ENCODE measurements around the gene TMEM186.
"Not testable (repeated sequence)": the region's sequence is repeated elsewhere in the genome, so short reads cannot be mapped to it uniquely, and the experiment has no call there.

Gene TMEM186

DNA sequence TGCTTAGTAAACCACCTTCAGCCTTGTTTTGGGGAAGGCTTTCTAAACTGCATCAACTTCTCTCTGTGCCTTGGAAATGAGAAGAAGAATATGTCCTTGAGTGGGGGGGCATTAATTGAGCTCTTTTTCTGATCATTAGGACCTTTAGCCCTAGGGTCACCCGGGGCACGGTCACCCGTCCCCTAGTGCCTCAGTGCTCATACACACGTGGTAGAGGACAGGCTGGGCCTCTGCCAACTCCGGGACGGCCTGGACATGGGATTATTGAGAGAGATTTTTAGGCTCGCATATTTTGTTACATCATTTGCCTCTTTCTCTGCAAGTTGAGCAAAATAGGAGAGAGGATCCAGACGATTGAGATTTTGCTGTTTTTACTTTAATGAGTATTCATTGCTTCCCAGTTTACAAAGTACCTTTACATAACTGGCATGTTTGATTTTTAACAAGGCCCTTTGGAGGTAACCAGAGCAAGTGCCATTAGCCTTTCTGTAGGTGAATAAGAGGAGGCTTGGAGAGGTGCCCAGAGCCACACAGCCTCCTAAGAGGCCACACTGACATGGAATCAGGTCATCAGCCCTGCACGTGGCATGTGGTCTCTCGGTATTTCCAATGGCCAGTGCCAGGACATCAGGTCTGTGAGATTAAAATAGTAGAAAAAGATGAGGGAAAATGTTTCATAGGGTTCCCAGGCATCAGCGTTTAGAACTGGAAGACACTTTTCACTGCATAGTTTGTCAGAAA is 11.3 kb upstream of the TMEM186 start:
- no peak for DNase-seq

DNA sequence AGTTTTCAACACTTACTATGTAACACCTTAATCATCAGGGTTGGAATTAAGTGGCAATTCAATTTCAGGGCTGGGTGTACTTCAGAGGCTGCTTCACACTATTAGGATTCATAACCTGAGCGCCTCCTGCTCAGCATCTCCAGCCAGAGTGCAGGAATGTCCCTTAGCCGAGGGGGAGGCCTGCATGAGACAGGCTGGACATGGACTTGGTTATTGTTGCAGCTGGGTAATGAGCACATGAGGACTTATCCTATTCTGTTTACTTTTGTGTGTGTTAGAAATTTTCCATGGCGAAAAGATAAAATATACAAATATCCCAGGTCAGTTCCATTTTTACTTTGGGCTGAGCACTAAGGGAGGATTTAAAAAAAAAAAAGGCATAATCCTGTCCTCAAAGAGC is 10.6 kb upstream of the TMEM186 start:
- DNase-seq = no peak

DNA sequence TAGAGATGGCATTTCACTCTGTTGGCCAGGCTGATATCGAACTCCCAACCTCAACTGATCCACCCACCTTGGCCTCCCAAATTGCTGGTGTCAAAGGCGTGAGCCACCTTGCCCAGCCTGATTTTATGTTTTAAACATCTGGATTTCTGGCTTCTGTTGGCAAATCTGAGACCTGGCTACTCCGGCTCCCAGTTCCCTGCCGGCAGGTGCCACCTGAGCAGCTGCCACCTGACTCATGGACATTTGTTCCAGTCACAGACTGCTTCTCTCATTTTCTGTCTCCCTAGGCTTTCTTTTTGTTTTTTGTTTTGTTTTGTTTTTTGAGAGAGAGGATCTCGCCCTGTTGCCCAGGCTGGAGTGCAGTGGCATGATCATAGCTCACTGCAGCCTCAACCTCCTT is 9.8 kb upstream of the TMEM186 start:
- no peak for DNase-seq

DNA sequence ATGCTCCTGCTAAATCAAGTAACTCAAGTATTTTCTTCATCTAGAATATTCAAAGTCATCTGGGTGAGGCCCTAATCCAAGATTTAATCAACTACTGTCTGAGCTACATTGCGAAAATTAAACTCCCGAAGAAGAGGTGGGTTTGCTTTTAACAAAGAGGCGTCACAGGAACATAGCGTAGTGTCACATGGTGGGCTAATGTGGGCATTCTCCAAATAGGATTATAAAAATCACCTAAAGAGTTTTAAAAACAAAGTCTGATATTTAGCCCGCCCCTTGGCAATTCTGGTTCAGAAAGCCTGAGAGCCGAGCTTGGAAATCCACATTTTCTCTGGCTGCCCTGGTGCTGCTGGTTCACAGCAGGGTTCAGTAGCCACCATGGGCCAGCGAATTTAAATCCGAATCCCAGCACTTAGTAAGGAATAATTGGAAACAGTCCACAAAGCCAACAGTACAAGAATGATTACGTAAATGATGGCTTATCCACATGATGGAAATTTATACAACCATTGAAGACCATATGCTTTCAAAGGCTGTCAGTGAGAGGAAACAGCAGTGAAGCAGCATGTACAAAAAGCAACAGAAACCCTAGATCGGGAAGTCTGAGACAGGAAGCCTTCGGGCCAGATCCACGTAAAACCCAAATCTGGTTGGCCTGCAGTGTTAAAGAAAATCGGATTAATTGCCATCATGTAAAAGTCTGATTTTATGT is 9.0 kb upstream of the TMEM186 start:
- DNase-seq = no peak

DNA sequence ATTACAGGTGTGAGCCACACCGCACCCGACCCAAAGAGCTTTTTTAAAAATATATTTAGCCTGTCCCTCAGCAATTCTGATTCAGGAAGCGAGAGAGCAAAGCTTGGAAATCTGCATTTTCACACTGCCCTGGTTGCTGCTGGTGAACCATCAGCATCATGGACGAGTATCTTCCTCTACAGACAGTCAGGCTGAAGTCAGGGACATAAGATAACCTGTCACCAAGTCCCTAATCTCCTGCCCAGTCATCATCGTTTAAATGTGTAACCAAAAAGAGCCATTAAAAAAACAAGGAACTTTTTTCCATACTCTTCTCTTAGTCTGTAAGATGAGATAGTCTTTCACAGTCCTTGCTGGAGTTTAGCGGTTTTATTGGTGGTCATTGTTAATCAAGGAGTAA is 6.9 kb upstream of the TMEM186 start:
- no peak for DNase-seq

DNA sequence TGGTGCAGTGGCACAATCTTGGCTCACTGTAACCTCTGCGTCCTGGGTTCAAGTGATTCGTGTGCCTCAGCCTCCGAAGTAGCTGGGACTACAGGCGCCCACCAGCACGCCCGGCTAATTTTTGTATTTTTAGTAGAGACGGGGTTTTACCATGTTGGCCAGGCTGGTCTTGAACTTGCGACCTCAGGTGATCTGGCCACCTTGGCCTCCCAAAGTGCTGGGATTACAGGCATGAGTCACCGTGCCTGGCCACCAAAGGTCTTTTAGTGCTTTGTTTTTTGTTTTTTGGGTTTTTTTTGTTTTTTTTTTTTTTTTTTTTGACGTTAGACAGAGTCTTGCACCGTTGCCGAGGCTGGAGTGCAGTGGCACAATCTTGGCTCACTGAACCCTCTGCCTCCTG is 6.3 kb upstream of the TMEM186 start:
- DNase-seq = not testable (repeated sequence)

DNA sequence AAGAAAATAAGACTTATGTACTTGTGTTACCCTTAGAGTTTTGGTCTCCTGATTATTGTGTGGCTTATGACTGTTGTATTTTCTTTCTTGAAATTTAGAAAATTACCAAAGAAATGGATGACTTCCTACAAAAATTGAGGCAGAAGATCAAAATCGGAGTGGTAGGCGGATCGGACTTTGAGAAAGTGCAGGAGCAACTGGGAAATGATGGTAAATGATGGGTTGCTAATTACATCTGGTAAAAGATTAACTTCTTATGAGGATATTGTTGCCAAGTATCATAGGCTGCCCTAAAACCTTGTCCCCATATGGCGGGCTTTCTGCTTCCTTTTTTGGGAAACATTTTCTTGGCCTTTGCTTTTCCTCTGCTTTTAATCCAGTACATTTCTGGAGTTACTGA is 4.3 kb upstream of the TMEM186 start:
- no peak for DNase-seq

DNA sequence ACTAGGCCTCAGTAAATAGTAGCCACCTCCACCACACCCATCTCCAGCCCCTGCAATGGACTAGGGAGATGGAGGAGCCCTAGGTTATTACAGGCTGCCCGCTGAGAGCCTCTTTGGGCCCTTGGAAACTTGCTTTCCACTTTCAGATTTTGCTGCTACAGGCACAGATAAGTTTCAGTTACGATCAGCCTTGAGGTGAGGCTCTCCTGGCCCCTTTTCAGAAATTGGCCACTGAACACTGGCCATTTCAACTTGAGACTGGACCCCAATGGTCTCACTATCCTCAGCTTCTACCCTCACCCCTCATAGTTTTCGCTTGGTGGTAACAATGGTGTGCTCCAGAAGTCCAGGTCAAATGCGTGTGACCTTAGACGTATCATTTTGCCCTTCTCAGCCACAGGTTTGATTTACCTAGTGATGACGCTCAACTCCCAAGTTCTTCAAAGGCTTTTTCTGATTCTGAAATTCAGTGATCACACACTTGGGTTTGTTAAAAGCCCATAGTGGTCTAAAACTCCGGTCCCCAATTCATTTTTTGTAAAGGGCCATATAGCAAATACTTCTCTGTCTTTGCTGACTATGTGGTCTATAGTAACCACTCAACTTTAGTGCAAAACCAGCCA is 1.2 kb upstream of the TMEM186 start:
- no peak for DNase-seq

DNA sequence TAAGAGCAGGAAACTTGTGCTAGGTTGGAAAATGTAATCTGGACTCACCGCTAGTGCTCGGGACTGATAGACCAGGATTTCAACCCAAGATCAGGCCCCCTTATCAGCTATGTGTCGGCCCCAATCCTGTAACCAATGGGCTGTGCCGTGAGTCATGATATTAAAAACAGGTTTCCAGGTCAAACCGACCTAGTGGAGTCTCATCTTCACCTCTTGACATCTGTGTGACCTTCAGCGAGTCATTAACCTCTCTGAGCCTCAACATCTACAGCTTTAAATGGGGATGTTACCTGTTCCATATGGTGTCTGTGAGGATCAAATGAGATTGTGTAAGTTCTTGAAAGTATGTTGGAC is 712 bp upstream of the TMEM186 start:
- DNase-seq = no peak

DNA sequence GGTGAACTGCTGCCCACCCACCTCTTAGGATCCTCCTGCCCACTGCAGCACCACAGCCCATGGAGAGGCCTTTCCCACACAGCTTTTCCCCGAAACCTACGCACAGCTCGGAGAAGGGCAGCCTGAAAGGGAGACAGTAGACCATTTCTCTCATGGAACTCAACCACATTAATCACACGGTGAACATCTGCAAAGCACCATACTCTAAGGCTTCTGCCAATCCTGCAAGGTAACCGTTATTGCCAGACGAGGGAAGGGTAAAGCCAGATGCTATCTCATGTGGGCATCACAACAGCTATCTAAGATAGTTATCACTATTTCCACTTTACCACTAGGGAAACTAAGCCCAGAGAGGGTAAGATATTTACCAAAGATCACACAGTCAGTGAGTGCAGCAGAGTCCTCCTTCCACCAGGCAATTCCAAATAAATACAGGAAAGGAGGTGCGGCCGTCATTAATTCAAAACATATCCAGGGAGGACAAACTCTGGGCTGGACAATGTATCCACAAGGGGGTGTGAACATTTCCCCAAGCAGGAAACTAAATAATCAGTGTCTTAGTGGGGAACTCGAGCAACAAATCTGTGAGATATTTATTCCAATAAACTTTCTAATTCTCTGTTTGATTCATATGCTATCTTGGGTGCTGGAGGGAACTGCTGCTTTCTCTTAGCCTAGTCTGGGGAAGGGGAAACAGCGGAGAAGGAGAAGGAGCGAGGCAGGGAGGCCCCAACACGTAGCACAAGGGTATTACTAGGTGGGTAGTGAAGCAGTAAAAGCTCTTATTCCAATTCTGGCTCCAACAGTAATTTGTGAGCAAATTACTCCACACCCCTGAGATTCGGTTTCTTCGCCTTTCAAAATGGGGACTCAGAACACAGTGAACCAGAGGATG is 723 bp downstream of the TMEM186 start:
- no peak for DNase-seq

DNA sequence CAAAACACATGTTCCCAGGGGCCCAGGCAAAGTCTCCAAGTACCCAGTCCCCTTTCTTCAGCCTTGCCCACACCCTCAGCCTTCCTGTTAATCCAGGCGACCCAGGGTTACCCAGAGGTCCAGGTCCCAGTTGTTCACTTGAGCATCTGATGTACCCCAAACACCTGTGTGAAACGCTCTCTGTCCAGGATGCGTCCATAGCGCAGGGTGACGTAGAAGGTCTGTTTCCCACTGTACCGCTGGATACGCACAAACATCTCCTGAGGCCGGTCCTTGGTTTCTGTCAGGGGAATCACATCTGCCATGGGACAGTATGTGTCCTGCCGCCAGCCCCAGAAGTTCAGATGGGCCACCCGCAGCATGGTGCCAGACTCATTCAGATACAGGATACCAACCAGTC is 1.6 kb downstream of the TMEM186 start:
- no peak for DNase-seq

DNA sequence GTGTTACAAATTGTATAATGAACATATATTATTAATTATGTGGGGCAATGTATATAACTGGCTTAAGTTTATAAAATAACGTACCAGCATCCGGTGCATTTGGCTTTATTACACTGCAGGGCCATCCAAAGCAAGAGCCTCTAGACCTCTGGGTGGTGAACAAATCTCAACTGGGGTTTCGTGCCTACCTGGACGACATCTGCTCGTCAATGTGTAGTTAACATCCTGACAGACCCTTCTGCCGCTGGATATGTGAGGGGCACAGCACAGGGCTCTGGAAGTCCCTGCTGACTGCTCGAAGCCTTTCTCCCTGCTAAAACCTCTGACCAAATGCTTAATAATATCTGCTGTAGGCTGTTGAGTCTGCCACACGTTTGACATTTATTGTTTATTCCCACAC is 2.3 kb downstream of the TMEM186 start:
- DNase-seq = no peak

DNA sequence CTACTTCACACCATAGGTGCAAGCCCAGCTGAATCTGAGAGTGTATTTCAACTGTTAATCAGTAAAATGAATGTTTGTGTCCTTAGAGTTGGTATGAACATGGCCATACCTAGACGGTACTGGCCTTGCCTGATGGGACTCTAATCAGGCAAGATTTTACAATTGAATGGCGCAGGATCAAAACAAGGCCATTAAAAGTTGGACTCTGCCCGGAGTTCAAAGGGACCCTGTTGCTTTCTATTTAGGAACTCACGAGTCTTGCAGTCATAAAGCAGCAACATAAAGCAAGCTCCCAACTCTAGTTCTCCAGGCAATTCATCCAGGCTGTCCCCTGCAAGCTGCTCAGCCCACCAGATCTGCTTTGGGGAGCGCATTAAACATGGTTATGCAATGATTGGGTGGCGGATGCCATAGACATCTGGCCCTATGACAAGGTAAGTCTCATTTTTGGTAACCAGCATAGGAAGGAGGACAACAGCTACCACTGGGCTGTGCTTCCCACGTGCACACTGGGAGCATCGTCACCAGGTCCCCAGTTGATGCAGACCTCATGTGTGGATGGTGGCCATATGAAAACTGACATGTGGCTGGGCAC is 8.8 kb downstream of the TMEM186 start:
- DNase-seq = no peak

DNA sequence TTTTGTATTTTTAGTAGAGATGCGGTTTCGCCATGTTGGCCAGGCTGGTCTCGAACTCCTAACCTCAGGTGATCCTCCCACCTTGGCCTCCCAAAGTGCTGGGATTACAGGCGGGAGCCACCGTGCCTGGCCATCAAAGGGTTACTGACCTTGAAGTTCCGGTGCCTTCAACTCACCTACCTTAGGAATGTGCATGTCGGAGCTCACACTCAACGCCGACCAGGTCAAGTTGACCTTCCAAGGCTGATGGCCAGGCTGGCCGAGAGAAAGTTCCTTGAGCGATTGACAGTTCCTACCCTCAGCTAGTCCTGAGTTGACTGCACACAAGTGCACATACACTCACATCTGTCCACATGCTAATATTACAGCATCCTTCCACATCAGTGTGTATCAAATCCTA is 11.1 kb downstream of the TMEM186 start:
- DNase-seq = not testable (repeated sequence)

DNA sequence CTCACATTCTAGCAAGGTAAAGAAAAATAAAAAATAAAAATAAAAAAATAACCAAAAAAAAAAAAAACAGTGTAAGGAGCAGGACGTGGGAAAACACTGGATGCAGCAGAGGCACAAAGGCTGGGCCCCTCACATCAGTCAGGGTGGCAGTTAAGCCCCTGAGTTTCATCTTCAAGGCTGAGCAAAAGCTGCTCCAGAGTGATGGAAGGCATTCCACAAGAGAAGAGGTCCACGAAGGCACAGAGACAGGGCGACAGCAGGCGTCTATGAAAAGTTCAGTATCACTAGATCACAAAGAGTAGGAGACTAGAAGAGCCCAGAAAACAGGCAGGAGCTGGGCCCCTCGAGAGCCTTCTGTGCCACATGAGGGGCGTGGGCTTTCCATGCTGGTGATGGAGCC is 12.0 kb downstream of the TMEM186 start:
- no peak for DNase-seq

DNA sequence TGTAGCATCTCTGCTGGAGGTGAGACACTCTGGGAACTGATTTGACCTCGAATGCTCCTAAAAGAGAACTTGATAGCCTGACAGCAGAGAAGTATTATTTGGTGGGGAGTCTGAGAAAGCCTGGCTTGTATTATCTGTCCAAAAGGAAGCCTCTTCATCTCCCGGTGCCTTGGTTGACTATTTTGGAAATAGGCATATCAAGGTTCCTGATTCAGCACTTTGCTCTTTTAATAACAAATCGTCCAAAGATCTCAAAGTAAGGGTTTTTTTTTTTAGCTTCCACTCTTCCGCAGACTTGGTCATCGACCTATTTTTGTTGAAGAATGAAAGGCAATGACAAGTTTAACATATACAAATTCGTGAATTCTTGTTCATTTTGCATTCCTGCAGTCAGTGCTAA is 14.8 kb downstream of the TMEM186 start:
- DNase-seq = no peak

DNA sequence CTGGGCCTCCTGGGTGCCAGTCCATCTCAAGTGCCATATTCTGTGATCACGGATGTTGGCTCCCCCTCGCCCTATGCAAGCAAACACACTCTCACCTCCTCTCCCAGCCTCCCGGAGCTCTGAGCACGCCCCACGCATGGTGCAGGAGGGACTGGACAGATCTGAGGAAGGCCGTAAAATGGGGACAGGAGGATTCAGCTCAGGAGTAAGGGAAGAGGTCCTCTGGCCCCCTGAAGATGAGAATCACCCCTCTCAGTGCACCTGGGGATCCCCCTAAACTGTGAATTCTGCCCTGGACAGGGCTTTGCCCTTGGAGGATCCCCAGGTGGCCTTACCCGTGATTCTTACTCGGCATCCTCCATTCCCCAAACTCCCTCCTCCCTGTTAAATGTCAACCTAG is 15.6 kb downstream of the TMEM186 start:
- no peak for DNase-seq

DNA sequence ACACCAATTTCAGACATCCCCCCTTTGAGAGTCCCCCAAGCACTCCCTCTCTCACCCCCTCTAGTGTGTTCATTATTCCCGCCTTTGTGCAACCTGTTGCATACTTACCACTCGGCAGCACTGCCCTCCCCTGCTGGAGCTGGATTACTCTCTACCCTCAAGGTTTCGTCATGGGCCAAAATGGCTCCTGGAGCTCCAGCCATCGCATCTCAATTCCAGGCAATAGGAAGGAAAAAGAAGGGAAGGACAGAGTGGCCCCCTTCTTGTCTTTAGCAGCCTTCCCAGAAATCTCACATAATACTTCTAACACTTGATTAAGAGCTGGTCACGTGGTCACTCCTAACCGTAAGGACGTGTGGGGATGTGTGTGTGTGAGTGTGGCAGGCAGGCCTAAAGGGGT is 20.2 kb downstream of the TMEM186 start:
- no peak for DNase-seq

DNA sequence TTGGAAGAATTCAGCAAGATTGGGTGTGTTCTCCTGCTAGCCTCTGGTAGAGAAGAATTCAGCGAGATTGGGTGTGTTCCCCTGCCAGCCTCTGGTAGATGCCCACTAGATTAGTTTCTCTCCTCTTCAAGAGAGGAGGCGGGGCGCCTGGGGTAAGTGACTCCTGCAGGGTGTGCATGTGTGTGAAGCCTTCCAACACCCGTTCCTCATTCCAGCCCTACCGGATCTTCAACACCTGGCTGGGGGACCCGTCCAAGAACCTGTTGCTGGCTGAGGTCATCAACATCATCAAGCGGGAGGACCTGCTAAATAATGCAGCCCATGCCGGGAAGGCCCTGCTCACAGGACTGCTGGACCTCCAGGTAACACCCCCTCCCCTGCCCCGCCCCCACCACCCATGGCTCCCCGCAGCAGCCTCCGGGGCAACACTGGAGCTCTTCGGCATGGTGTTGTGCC is 21.3 kb downstream of the TMEM186 start:
- no peak for DNase-seq

DNA sequence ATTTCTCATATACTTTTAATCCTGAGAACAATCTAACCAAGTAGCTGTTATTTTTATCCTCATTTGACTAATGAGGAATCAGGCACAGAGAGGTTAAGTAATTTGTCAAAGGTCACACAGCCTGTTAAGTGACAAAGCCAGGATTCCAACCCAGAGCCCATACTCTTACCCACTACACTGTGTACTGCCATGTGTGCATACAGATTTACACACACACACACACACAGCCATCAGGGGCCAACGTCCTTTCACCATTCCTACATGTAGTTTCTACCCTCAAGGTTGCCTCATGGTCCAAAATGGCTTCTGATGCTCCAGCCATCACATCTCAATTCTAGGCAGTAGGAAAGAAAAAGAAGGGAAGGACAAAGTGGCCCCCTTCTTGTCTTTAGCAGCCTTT is 22.1 kb downstream of the TMEM186 start:
- no peak for DNase-seq

DNA sequence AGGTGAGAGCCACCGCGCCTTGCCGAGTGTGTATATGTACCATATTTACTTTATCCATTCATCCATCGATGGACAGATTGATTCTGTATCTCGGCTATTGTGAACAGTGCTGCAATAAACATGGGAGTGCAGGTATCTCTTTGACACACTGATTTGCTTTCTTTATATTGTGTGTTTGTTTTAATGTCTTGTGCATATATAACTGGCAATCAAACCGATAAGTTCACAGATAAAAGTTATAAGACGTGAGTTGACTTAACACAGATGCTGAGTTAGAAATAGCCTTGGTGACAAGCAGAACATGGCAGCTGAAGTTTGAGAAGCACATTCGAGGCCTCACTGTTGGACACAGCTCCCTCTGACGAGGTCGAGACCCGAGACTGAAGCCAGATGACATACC is 23.2 kb downstream of the TMEM186 start:
- no peak for DNase-seq

DNA sequence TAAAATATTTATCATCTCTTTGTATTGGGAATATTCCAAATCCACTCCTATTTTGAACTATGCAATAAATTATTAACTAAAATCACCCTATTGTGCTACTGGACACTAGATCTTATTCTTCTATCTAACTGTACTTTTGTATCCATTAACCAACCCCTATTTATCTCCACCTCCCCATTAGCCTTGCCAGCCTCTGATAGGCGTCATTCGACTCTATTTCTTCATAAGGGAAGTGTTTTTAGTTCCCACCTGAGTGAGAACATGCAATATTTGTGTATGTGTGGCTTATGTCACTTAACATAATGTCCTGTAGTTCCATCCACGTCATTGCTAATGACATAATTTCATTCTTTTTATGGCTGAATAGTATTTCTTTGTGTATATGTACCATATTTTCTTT is 23.9 kb downstream of the TMEM186 start:
- no peak for DNase-seq

DNA sequence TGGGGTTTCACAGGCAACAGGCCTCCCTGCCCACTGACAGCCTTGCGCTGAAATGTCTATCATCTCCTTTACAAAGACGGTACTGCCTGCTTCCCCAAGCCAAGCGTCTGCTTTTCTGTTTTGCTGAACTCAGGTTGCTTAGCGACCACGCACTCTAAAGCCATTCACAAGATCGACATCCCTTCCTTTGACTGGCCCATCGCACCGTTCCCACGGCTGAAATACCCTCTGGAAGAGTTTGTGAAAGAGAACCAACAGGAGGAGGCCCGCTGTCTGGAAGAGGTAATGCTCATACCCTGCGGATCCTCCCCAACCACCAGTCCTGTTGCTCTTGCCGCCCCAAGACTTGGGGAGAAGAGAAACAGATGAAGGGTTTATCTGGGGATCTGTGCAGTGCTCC is 28.7 kb downstream of the TMEM186 start:
- no peak for DNase-seq

Data from activated effector memory CD4-positive, alpha-beta T cell treated with anti-CD3 and anti-CD28 coated beads, Interleukin-2, amount 50 U/mL, for 16 hours (primary cell).